ENCODE results near the gene B4GAT1. TPM values are rescaled to one million over a fixed set of nuclear protein-coding genes. Genes with fewer than 3 reads are reported as not detected.

Gene B4GAT1
- total RNA-seq, 1 donor from 2014 or later: 40.9 TPM

DNA sequence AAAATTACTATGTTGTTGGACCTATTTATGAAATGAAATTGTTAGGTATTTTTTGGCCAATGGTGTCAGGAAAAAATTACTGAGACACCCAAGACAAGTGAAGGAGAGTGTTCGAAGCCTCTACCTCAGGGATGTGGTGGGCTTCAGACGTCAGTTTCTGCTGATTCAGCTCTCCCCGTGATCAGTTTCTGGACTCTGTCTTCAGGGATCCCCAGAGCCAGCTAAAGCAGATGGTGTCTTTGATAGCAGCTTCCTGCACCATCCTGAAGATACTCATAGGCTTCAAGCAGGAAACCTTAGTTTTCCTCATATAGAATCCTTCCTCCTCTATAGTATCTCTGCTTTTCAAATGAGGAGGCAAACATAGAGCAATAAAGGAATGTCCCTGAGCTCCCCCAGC lies 38.0 kb downstream of the B4GAT1 start:
- H3F3A ChIP-seq (ENCODE audit: low read depth): peaks cover 34% of the 10 kb centered on the region
- no peaks in the 10 kb centered on the region for H3K79me2 ChIP-seq (ENCODE audit: low read depth)
- Mint-ChIP-seq H3K4me3 (peak overlapping the region; percentile 30), H3K4me1 (peaks cover 13% of the 10 kb centered on the region), H3K27ac (no peak overlapping the region), H3K36me3 (no peaks in the 10 kb centered on the region), H3K9me3 (no peaks in the 10 kb centered on the region), H3K27me3 (ENCODE audit: insufficient read depth, low read depth) (peaks cover 10% of the 10 kb centered on the region)
- DNase-seq (ENCODE audit: low spot score): no peak
- no peaks in the 10 kb centered on the region for H3K36me3 ChIP-seq
- H3K4me2 ChIP-seq: no peak overlapping the region
- no peak overlapping the region for H3K9ac ChIP-seq
- peaks cover 22% of the 10 kb centered on the region for H3K27me3 ChIP-seq
- no peaks in the 10 kb centered on the region for H4K20me1 ChIP-seq (ENCODE audit: low read depth)
- H3K4me3 ChIP-seq: no peak overlapping the region
- peaks cover 9% of the 10 kb centered on the region for H3K4me1 ChIP-seq
- H2AFZ ChIP-seq (replicated peaks): no peak overlapping the region
- no peak overlapping the region for H3K27ac ChIP-seq
- H3K9me3 ChIP-seq (ENCODE audit: low read depth): no peaks in the 10 kb centered on the region
- TF ChIP-seq EZH2phosphoT487 (IDR thresholded peaks at IDR 0.05) (no peak), EZH2 (IDR thresholded peaks at IDR 0.05) (no peak)
- TF ChIP-seq, protein P1, sequence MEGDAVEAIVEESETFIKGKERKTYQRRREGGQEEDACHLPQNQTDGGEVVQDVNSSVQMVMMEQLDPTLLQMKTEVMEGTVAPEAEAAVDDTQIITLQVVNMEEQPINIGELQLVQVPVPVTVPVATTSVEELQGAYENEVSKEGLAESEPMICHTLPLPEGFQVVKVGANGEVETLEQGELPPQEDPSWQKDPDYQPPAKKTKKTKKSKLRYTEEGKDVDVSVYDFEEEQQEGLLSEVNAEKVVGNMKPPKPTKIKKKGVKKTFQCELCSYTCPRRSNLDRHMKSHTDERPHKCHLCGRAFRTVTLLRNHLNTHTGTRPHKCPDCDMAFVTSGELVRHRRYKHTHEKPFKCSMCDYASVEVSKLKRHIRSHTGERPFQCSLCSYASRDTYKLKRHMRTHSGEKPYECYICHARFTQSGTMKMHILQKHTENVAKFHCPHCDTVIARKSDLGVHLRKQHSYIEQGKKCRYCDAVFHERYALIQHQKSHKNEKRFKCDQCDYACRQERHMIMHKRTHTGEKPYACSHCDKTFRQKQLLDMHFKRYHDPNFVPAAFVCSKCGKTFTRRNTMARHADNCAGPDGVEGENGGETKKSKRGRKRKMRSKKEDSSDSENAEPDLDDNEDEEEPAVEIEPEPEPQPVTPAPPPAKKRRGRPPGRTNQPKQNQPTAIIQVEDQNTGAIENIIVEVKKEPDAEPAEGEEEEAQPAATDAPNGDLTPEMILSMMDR (IDR thresholded peaks at IDR 0.05): no peak

DNA sequence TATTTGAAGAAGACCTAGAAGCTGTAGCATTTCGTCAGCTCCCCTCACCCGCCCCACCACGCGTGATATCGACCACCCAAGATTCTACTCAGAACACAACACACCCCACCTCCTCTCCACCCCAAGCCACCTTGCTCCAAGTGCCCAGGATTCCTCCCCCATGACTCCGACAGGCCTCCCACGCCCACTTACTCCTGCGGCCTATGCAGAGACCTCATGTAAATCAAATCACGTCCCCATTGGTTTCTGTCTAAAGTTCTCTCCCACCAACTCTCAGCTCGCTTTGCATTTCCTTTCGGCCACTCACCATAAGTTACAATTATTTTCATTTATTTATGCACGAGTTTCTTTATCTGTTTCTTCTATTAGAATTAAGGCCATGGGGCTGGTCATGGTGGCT lies 44.8 kb downstream of the B4GAT1 start:
- Histone ChIP-seq H3K9me3 (ENCODE audit: low read depth) (no peaks in the 10 kb centered on the region), H3K4me3 (no peak overlapping the region), H3K4me2 (no peak overlapping the region), H3K9ac (no peak overlapping the region), H3K27ac (no peak overlapping the region), H2AFZ (replicated peaks) (no peak overlapping the region), H3K36me3 (no peaks in the 10 kb centered on the region), H3K4me1 (no peaks in the 10 kb centered on the region), H3F3A (ENCODE audit: low read depth) (peaks cover 1% of the 10 kb centered on the region), H3K27me3 (peaks cover 7% of the 10 kb centered on the region), H4K20me1 (ENCODE audit: low read depth) (no peaks in the 10 kb centered on the region), H3K79me2 (ENCODE audit: low read depth) (no peaks in the 10 kb centered on the region)
- Mint-ChIP-seq H3K4me3 (no peak overlapping the region), H3K27me3 (ENCODE audit: insufficient read depth, low read depth) (peaks cover 20% of the 10 kb centered on the region), H3K4me1 (peaks cover 3% of the 10 kb centered on the region), H3K36me3 (no peaks in the 10 kb centered on the region), H3K9me3 (no peaks in the 10 kb centered on the region), H3K27ac (peak overlapping the region; percentile 29)
- DNase-seq (ENCODE audit: low spot score): no peak
- no peak for TF ChIP-seq EZH2phosphoT487 (IDR thresholded peaks at IDR 0.05)

DNA sequence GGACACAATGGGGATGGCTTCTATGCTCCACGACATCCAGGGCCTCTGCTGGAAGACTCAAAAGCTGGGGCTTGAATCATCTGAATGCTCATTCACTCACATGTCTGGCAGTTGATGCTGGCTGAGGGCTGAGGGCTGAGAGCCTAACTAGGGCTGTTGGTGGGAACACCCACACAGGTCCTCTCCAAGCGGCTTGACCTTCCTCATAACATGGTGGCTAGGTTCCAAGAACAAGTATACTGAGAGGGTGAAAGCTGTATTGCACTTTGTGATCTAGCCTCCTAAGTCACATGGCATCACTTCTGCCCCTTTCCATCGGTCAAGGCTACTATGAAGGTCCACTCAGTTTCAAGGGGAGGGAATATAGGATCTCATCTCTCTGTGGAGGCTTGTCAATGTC lies 48.2 kb downstream of the B4GAT1 start:
- H3K9me3 Mint-ChIP-seq: no peaks in the 10 kb centered on the region
- Histone ChIP-seq H2AFZ (replicated peaks) (no peak overlapping the region), H3K79me2 (ENCODE audit: low read depth) (no peaks in the 10 kb centered on the region), H3K4me1 (no peaks in the 10 kb centered on the region), H3K9me3 (ENCODE audit: low read depth) (no peaks in the 10 kb centered on the region), H3K27ac (no peak overlapping the region), H3K4me2 (no peak overlapping the region), H4K20me1 (ENCODE audit: low read depth) (no peaks in the 10 kb centered on the region), H3K27me3 (peaks cover 3% of the 10 kb centered on the region), H3K4me3 (no peak overlapping the region), H3K36me3 (no peaks in the 10 kb centered on the region), H3F3A (ENCODE audit: low read depth) (peaks cover 6% of the 10 kb centered on the region), H3K9ac (no peak overlapping the region)
- H3K4me1 Mint-ChIP-seq: peaks cover 14% of the 10 kb centered on the region
- no peak for DNase-seq (ENCODE audit: low spot score)
- H3K27ac Mint-ChIP-seq: no peak overlapping the region
- peaks cover 20% of the 10 kb centered on the region for H3K27me3 Mint-ChIP-seq (ENCODE audit: insufficient read depth, low read depth)
- no peak for TF ChIP-seq EZH2 (IDR thresholded peaks at IDR 0.05)
- TF ChIP-seq, protein P1 (IDR thresholded peaks at IDR 0.05): no peak
- no peak for TF ChIP-seq EZH2phosphoT487 (IDR thresholded peaks at IDR 0.05)
- H3K4me3 Mint-ChIP-seq: peak overlapping the region; percentile 21
- no peaks in the 10 kb centered on the region for H3K36me3 Mint-ChIP-seq

DNA sequence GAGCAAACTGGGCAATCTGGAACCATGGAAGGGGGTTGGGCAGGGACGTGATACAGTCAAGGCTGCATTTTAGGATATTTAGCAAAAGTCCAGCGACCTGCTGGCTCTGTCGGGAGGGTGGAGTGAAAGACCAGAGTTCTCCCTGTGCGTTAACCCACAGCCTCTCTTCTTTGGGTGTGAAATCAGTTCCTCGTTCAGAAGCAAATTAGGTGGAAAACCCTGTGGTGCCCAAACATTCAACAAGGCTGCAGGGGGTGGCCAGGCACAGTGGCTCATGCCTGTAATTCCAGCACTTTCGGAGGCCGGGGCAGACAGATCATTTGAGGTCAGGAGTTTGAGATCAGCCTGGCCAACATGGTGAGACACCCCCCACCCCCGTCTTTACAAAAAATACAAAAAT lies 49.8 kb downstream of the B4GAT1 start:
- peaks cover 3% of the 10 kb centered on the region for H3K9me3 Mint-ChIP-seq
- Histone ChIP-seq H2AFZ (replicated peaks) (no peak overlapping the region), H3K4me3 (no peak overlapping the region), H3K79me2 (ENCODE audit: low read depth) (no peaks in the 10 kb centered on the region), H4K20me1 (ENCODE audit: low read depth) (peaks cover 2% of the 10 kb centered on the region), H3F3A (ENCODE audit: low read depth) (peaks cover 6% of the 10 kb centered on the region), H3K27me3 (peaks cover 19% of the 10 kb centered on the region), H3K4me2 (no peak overlapping the region), H3K9me3 (ENCODE audit: low read depth) (no peaks in the 10 kb centered on the region), H3K9ac (no peak overlapping the region), H3K36me3 (no peaks in the 10 kb centered on the region), H3K27ac (no peak overlapping the region), H3K4me1 (no peaks in the 10 kb centered on the region)
- peaks cover 17% of the 10 kb centered on the region for H3K4me1 Mint-ChIP-seq
- no peak for DNase-seq (ENCODE audit: low spot score)
- TF ChIP-seq, protein P1 (IDR thresholded peaks at IDR 0.05): no peak
- no peak for TF ChIP-seq EZH2phosphoT487 (IDR thresholded peaks at IDR 0.05)
- no peak for TF ChIP-seq EZH2 (IDR thresholded peaks at IDR 0.05)
- H3K27ac Mint-ChIP-seq: no peak overlapping the region
- peak overlapping the region; percentile 36 for H3K4me3 Mint-ChIP-seq
- no peaks in the 10 kb centered on the region for H3K36me3 Mint-ChIP-seq
- H3K27me3 Mint-ChIP-seq (ENCODE audit: insufficient read depth, low read depth): peaks cover 31% of the 10 kb centered on the region

Small RNA genes within 50 kb of the gene (small RNA-seq; reads per million reads assigned to genes)
- gene RF00017 (not detected), gene RNU1-84P (not detected)

Other genes starting within 250 kb of the B4GAT1 start
- gene KLC2, start 89.9 kb downstream of the B4GAT1 start, total RNA-seq (ENCODE audit: low replicate concordance): 10.6 and 38.2 TPM in 2 replicates
- gene RAB1B, start 79.0 kb downstream of the B4GAT1 start, total RNA-seq (ENCODE audit: low replicate concordance): 54.0 and 85.5 TPM in 2 replicates
- gene CNIH2, start 69.5 kb downstream of the B4GAT1 start, total RNA-seq (ENCODE audit: low replicate concordance): 5.6 and 5.7 TPM in 2 replicates
- gene YIF1A, start 58.5 kb downstream of the B4GAT1 start, total RNA-seq (ENCODE audit: low replicate concordance): 19.0 and 41.0 TPM in 2 replicates
- 0.03 TPM in 1 of 2 replicates, not detected in the other for gene TMEM151A, start 55.7 kb downstream of the B4GAT1 start, total RNA-seq (ENCODE audit: low replicate concordance)
- 0.62 and 0.99 TPM in 2 replicates for gene CD248, start 30.6 kb downstream of the B4GAT1 start, total RNA-seq (ENCODE audit: low replicate concordance)
- 0.56 and 2.6 TPM in 2 replicates for gene RIN1, start 11.2 kb downstream of the B4GAT1 start, total RNA-seq (ENCODE audit: low replicate concordance)
- 16.4 and 34.6 TPM in 2 replicates for gene BRMS1, start 2.5 kb downstream of the B4GAT1 start, total RNA-seq (ENCODE audit: low replicate concordance)
- 6.9 and 15.3 TPM in 2 replicates for gene SLC29A2, start 24.1 kb upstream of the B4GAT1 start, total RNA-seq (ENCODE audit: low replicate concordance)
- gene NPAS4, start 73.4 kb upstream of the B4GAT1 start, total RNA-seq (ENCODE audit: low replicate concordance): 0.65 TPM in 1 of 2 replicates, not detected in the other
- 82.0 and 131 TPM in 2 replicates for gene MRPL11, start 91.2 kb upstream of the B4GAT1 start, total RNA-seq (ENCODE audit: low replicate concordance)
- gene PELI3, start 119.3 kb upstream of the B4GAT1 start, total RNA-seq (ENCODE audit: low replicate concordance): 2.7 and 9.1 TPM in 2 replicates
- gene DPP3, start 132.8 kb upstream of the B4GAT1 start, total RNA-seq (ENCODE audit: low replicate concordance): 41.3 and 70.1 TPM in 2 replicates
- gene BBS1, start 163.0 kb upstream of the B4GAT1 start, total RNA-seq (ENCODE audit: low replicate concordance): 42.0 and 68.9 TPM in 2 replicates
- gene ZDHHC24, start 198.4 kb upstream of the B4GAT1 start, total RNA-seq (ENCODE audit: low replicate concordance): 4.1 and 10.0 TPM in 2 replicates
- 20.2 and 33.0 TPM in 2 replicates for gene ACTN3, start 199.3 kb upstream of the B4GAT1 start, total RNA-seq (ENCODE audit: low replicate concordance)
- gene CTSF, start 221.0 kb upstream of the B4GAT1 start, total RNA-seq (ENCODE audit: low replicate concordance): 1.1 TPM in 1 of 2 replicates, not detected in the other
- gene CCDC87, start 245.4 kb upstream of the B4GAT1 start, total RNA-seq (ENCODE audit: low replicate concordance): 0.22 and 1.2 TPM in 2 replicates
- gene CCS, start 245.6 kb upstream of the B4GAT1 start, total RNA-seq (ENCODE audit: low replicate concordance): 44.3 and 76.1 TPM in 2 replicates